HG03432 (cell line): ENCODE measurements around the gene MTMR4.
A peak's percentile ranks its signal among the peaks of the same experiment; 100 is the strongest.
"Not testable (repeated sequence)": the region's sequence is repeated elsewhere in the genome, so short reads cannot be mapped to it uniquely, and the experiment has no call there.

Source experiments
- ATAC-seq: cut with Tn5 transposase; IDR thresholded peaks from one replicate; pipeline ENCODE4 v1.9.1; 2021; ENCODE audit warnings: mild to moderate bottlenecking, moderate library complexity; ENCODE audit not compliant: unreplicated experiment

The MTMR4 gene

GRCh38 chr17:58527306-58527705 is 12.9 kb upstream of the MTMR4 start:
- no peak for ATAC-seq

- ATAC-seq = no peak
Observed at GRCh38 chr17:58525239-58525638, 10.8 kb upstream of the MTMR4 start.

DNA sequence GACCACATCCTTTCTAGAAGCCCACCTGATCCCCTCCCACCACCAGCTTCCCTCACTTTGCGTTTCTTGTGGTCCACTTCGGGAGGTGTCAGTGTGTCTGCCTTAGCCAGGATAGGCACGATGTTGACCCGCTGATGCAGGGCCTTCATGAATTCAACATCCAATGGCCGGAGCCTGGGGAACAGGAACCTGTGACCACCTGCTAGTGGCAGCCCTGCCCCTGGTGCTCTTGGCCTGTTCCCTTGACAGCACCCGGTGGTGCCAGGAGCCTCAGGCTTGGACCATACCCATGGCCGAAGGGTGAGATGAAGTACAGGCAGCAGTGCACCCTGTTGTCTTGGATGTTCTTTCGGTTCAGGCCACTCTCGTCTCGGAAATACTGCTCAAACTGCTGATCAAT is 7.2 kb upstream of the MTMR4 start:
- no peak for ATAC-seq

GRCh38 chr17:58520843-58521430 is 6.5 kb upstream of the MTMR4 start:
- no peak for ATAC-seq

DNA sequence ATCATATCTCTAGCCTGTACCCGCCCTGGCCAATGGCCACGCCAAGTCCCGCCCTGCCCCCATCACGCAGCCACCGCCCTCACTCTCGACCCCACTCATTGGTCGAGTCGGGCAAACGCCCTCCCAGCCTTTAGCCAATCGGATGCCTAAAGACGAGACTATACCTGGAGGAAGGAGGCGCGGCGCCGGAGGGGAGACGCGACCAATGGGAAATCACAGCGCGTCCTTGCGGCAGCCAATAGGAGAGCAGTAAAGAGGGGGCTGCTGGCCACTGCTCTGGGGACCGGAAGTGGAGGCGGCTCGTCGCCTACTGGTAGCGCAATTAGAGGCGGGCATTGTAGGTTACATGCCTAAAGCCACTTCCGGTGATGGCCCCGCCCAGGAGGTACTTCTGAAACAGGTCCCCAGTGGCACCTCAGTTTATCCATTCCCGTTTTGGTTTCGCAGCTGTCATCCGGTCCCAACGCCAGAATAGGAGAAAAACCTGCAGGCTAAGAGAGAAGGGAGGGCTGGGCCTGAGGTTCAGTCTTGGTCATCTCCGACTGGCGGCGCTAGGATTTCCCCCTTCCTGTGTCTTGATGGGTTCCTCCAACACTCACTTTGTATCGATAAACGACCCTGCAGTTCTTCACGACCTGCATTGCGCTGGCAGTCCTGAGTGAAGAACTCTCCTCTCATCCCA is 3.6 kb upstream of the MTMR4 start:
- peak; percentile 82 for ATAC-seq

GRCh38 chr17:58517378-58517927 is 3.0 kb upstream of the MTMR4 start:
- ATAC-seq = no peak

DNA sequence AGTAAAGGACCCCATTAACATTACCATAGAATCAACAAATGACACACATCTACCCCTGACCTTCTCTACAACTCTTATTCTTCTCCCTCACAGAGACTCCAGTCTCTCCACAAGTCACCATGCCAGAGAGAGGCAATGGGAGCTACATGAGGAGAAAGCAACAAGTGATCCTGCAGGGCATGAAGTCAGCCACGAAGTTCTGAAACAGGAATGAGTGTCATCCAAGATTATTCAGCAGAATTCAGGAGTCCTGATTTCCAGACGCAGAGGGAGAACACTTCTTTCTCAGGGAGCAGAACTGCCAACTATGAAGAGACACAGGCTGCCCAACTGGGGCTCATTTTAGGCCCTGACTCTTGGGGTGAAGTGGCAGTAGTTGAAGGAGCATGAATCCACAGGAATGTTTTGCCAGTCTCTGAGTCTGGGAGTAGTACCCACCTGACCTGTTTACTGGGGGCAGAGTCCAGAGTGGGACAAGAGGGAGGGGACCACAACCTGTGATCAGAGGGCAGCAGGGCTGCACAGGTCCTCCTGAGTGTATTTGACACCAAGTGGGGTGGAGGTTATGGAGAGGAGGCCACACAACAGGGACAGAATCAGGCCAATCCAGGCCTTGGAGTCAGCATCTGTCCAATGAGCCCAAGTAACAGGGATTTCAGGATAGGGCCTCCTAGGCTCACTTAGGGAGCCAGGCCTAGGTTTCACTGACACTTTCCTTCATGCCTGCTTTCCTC is 2.4 kb upstream of the MTMR4 start:
- no peak for ATAC-seq

DNA sequence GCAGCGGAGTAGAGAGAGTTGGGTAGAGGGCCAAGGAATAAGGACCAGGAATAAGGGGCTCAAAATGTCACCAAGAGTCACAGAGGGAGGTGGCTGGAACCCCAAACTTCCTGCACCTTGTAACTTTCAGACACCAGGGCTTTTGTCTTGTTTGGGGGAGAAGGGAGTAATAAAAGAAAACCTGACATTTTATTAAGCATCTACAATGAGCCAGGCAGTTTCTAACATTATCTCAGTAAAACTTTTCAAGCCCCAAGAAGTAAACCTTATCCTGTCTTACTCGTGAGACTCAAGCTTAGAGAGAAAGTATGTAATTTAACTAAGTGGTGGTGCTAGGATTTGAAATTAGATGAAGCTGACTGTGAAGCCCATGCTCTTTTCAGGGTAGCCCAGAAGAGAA is 848 bp upstream of the MTMR4 start:
- no peak for ATAC-seq

DNA sequence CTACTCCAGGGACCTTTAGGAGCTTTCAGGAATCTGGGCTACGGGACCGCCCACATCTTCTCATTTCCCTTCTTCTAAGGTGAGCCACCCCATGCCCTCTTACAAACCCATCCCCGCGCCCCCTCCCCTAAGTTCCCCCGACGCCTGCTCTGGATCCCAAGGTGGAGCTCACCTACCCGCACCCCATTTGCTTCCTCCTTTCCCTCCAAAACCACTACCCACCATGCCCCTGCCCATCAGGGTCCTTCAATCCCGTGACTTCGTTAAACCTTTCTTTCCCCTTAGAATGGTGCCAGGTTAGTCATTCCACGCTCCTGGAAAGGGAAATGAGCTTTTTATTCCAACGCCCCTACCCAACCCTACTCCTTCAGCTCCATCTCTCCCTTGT is 326 bp upstream of the MTMR4 start:
- ATAC-seq = no peak

- no peak for ATAC-seq
Observed at GRCh38 chr17:58513267-58513964, 1.0 kb downstream of the MTMR4 start.

DNA sequence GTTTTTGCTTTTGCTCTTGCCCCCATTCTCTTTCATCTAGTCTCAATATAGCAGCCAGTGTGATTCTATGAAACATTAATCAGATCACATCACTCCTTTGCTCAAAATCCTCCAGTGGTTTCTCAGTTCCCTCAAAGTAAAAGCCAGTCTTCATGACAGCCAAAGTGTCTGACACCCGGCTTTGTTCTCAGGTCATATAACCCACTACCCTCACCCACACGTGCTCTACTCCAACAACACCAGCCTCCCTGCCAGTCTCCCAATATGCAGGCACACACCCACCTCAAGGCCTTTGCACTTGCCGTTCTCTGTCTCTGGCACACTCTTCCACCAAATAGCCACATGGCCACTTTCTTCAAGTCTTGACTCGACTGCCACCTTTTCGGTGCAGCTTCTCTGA is 4.4 kb downstream of the MTMR4 start:
- ATAC-seq = no peak

- no peak for ATAC-seq
Observed at GRCh38 chr17:58508341-58509067, 5.9 kb downstream of the MTMR4 start.

GRCh38 chr17:58507123-58507634 is 7.3 kb downstream of the MTMR4 start:
- ATAC-seq = no peak

DNA sequence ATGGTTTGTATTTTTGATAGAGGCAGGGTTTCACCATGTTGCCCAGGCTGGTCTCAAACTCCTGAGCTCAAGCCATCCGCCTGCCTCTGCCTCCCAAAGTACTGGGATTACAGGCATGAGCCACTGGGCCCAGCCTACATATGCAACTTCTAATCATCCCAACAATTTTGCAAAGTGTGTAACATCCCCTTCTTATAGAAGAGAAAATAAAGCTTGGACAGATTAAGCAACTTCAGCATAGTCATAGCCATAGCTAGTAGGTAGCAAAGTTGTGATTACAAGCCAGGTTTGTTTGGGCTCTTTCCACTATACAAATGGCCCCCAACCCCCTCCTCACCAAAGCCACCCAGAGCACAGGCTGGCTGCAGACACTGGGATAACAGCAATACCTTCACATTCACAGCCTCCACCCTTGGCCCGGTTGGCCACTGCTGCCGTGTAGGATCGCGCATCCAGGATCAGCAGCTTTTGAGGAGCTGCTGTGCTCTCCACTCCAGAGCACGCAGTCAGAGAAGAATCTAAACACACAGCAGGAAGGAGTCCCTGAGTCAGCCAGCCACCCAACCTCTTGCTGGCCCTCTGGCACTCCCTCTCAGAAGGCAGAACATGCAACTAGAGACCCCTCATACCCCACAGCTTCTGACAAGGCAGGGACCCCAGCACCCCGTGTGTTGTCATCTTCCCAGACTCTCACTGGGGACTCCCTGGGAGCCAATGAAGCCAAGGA is 7.9 kb downstream of the MTMR4 start:
- no peak for ATAC-seq

DNA sequence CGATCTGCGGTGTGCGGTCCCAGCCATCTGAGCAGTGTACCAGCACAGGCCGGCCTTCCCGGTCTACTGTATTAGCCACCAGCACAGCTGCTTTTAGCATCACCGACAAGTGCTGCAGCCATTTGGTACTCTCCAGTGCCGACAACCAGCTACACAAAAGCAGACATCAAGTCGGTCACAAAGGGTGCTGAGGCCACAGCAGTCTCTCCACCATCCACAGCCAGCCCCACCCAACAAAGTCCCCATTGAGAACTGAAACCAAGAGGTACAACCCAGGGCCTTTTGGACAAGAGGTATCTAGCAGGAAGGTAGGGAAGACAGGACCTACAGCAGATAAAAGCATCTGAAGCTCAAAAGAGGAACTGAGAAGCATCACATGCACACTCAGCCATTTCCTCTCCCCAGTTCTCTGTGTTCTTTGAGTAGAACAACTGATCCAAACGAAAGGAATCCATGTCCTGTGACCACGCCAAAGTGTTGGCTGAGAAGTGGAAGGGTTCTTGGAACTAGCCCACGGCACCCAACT is 9.5 kb downstream of the MTMR4 start:
- ATAC-seq = peak; percentile 92

- ATAC-seq = no peak
Observed at GRCh38 chr17:58503866-58504265, 10.6 kb downstream of the MTMR4 start.

GRCh38 chr17:58503134-58503533 is 11.3 kb downstream of the MTMR4 start:
- not testable (repeated sequence) for ATAC-seq

DNA sequence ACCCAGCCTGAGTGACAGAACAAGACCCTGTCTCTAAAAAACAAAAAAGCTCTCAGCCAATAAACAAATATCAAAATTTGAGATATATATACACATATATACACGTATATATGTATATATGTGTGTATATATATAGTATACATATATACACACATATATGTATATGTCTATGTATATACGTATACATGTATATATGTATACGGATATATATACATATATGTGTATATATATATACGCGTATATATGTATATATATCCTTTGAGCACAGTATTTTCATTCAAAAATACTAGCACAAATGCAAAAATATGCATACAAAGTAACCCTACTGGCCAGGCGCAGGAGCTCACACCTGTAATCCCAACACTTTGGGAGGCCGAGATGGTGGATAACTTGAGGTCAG is 13.0 kb downstream of the MTMR4 start:
- ATAC-seq = no peak

GRCh38 chr17:58498177-58498828 is 16.1 kb downstream of the MTMR4 start:
- ATAC-seq = no peak
